Forelimb muscle (tissue), 1 donor: ENCODE data around the gene SELENBP1. TPM values are rescaled to one million over a fixed set of nuclear protein-coding genes. Genes with fewer than 3 reads are reported as not detected.
"Not testable (repeated sequence)": the region's sequence is repeated elsewhere in the genome, so short reads cannot be mapped to it uniquely, and the experiment has no call there.

Experiments used
- DNase-seq: peaks from one replicate; pipeline ENCODE4 v3.0.0-alpha.2; 2013; ENCODE audit warnings: low read depth
- polyA plus RNA-seq: library from polyadenylated mRNA; unstranded; fragments of 120-200 nt; gene quantifications from one replicate; pipeline ENCODE4 v1.2.1, GENCODE V29; 2013; ENCODE audit not compliant: insufficient read length

SELENBP1 gene
- 30.4 TPM for polyA plus RNA-seq

- no peak for DNase-seq
These were observed at the start of gene SELENBP1 for GRCh38 chr1:151372058-151372934. TSS of gene SELENBP1 (minus strand) at chr1:151372705. CDS start at chr1:151372641, 64 bp downstream.

- no peak for DNase-seq
These were observed 47.3 kb upstream of the SELENBP1 start for GRCh38 chr1:151419819-151420218.

GRCh38 chr1:151418081-151418480 is 45.6 kb upstream of the SELENBP1 start:
- DNase-seq: no peak

GRCh38 chr1:151416231-151416630 is 43.7 kb upstream of the SELENBP1 start:
- no peak for DNase-seq

- no peak for DNase-seq
These were observed 39.4 kb upstream of the SELENBP1 start for GRCh38 chr1:151411884-151412283.

- no peak for DNase-seq
These were observed 36.4 kb upstream of the SELENBP1 start for GRCh38 chr1:151408891-151409290.

- no peak for DNase-seq
These were observed 34.8 kb upstream of the SELENBP1 start for GRCh38 chr1:151407304-151407703.

- DNase-seq: no peak
These were observed 33.7 kb upstream of the SELENBP1 start for GRCh38 chr1:151406176-151406575.

- no peak for DNase-seq
These were observed 32.9 kb upstream of the SELENBP1 start for GRCh38 chr1:151405187-151405951.

- no peak for DNase-seq
These were observed 31.1 kb upstream of the SELENBP1 start for GRCh38 chr1:151403612-151404011.

GRCh38 chr1:151402764-151403163 is 30.3 kb upstream of the SELENBP1 start:
- DNase-seq: no peak

GRCh38 chr1:151401860-151402259 is 29.4 kb upstream of the SELENBP1 start:
- no peak for DNase-seq

GRCh38 chr1:151401125-151401788 is 28.8 kb upstream of the SELENBP1 start:
- DNase-seq: no peak

- peak; percentile 97 for DNase-seq
These were observed 27.0 kb upstream of the SELENBP1 start, which contains the start of gene PSMB4 for GRCh38 chr1:151399324-151400171. TSS of gene PSMB4 (plus strand) at chr1:151399573. CDS start at chr1:151399588, 15 bp downstream.

- DNase-seq: not testable (repeated sequence)
These were observed 23.8 kb upstream of the SELENBP1 start for GRCh38 chr1:151396265-151396664.

- no peak for DNase-seq
These were observed 21.1 kb upstream of the SELENBP1 start for GRCh38 chr1:151393583-151393982.

GRCh38 chr1:151391079-151391563 is 18.6 kb upstream of the SELENBP1 start:
- DNase-seq: no peak

- DNase-seq: not testable (repeated sequence)
These were observed 17.9 kb upstream of the SELENBP1 start for GRCh38 chr1:151390221-151391078.

GRCh38 chr1:151386002-151386401 is 13.5 kb upstream of the SELENBP1 start:
- DNase-seq: no peak

GRCh38 chr1:151384584-151384983 is 12.1 kb upstream of the SELENBP1 start:
- DNase-seq: no peak
